ENCODE data around the gene PIEZO1. TPM values are rescaled to one million over a fixed set of nuclear protein-coding genes. Genes with fewer than 3 reads are reported as not detected.

The PIEZO1 gene
- total and polyA plus RNA-seq, 10 of the 15 experiments (the other 5 are each of a cell fraction or from before 2014, with no cell fraction given), result 1.3 to 169 (median 33.4) TPM

DNA sequence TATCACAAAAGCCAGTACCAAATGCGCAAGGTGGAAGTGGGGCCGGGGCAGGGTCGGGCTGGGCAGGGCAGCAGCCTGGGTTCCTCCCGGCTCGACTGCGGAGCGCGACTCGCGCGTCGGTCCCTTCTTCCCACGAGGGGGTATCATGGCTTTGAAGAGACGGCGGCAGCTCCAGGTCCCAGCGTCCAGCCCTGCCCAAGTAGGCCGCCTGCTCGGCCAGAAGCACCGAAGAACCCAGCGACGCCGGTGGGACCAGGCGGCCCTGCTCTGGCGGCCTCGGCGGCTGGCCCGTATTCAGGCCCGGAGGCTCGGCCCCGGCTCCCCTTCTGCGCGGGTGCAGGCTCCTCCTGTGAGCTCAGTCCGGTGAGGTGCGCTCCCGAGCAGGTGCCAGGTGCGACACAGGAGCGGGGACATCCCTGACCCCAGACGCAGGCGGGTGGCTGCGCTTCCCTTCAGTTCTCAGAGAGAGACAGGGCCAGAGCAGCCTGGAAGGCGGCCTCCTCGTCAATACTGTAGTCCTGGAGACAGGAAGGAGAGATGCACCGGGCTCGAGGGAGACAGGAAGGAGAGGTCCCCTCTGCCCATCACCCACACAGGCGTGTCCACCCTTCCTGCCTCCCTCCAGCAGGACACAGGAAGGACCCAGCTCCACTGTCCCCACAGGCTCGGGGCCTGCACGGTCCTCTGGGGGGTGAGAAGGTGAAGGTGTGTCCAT, 87.7 kb downstream of the PIEZO1 start:
- no TSS peak for BruUV-seq (replicated peaks)
- SMC1A ChIA-PET (ENCODE audit: uncharacterized antibody, unreplicated experiment), result no interaction called here
- no peak for DNase-seq (ENCODE audit: low read depth, low spot score)
- FAIRE-seq, result no peak
- Histone ChIP-seq H3K4me2 (ENCODE audit: control insufficient read depth, insufficient read depth) (no peak overlapping the region), H3K36me3 (ENCODE audit: control insufficient read depth in 2 of 2, insufficient read depth in 2 of 2, low read length in 1 of 2) (peaks cover 0 to 7% of the 10 kb centered on the region in 2 experiments; a peak in 2 of 4 replicates), H3K9me3 (replicated peaks; ENCODE audit: control insufficient read depth, insufficient read depth, low read length) (no peaks in the 10 kb centered on the region), H3K4me3 (no peak overlapping the region), H3K27me3 (replicated peaks in 1 of 2; ENCODE audit: control insufficient read depth in 2 of 2, insufficient read depth in 2 of 2, low read length in 1 of 2) (no peaks in the 10 kb centered on the region), H4K20me1 (ENCODE audit: control insufficient read depth, insufficient read depth) (no peaks in the 10 kb centered on the region), H2AFZ (ENCODE audit: control insufficient read depth, low read depth, low read length) (no peak overlapping the region), H3K27ac (ENCODE audit: control insufficient read depth, insufficient read depth) (no peak overlapping the region), H3K79me2 (ENCODE audit: control insufficient read depth, insufficient read depth, low read length) (peaks cover 14% of the 10 kb centered on the region), H3K4me1 (ENCODE audit: control insufficient read depth, insufficient read depth, low read length) (peaks cover 29% of the 10 kb centered on the region), H3K9ac (ENCODE audit: control insufficient read depth, insufficient read depth, low read length) (no peak overlapping the region)
- RAD21 ChIA-PET (ENCODE audit: unreplicated experiment), result no interaction called here
- ATAC-seq, result no peak
- POLR2A ChIA-PET, result interaction anchor here (0.6 kb wide), 1 partner anchor 10 kb away, joined by 4 read pairs; no protein-coding TSS in a partner anchor
- CTCF ChIA-PET, result interaction anchor here (0.6 to 1.3 kb wide), 2 partner anchors 15 to 47 kb away, joined by 3 read pairs; no protein-coding TSS in a partner anchor
- intact Hi-C loops (cut with micrococcal nuclease; ENCODE audit: unreplicated experiment) (no loop called here), in situ Hi-C loops (cut with MboI) (no loop called here)
- 95% methylated on average over 45 of the region's 47 CpGs for WGBS (ENCODE audit: insufficient coverage, insufficient replicate concordance, low lambda C conversion rate, missing lambda C conversion rate)
- TF ChIP-seq SP1 (IDR thresholded peaks at IDR 0.05; ENCODE audit: low read depth, low read length) (no peak), ATF7 (IDR thresholded peaks at IDR 0.05; ENCODE audit: low read depth) (no peak), JUNB (IDR thresholded peaks at IDR 0.05) (no peak), POU2F2 (IDR thresholded peaks at IDR 0.05; ENCODE audit: borderline replicate concordance, low read depth, low read length) (no peak), CBX3 (IDR thresholded peaks at IDR 0.05; ENCODE audit: borderline replicate concordance, low read depth) (no peak)
- TF ChIP-seq, protein P1, sequence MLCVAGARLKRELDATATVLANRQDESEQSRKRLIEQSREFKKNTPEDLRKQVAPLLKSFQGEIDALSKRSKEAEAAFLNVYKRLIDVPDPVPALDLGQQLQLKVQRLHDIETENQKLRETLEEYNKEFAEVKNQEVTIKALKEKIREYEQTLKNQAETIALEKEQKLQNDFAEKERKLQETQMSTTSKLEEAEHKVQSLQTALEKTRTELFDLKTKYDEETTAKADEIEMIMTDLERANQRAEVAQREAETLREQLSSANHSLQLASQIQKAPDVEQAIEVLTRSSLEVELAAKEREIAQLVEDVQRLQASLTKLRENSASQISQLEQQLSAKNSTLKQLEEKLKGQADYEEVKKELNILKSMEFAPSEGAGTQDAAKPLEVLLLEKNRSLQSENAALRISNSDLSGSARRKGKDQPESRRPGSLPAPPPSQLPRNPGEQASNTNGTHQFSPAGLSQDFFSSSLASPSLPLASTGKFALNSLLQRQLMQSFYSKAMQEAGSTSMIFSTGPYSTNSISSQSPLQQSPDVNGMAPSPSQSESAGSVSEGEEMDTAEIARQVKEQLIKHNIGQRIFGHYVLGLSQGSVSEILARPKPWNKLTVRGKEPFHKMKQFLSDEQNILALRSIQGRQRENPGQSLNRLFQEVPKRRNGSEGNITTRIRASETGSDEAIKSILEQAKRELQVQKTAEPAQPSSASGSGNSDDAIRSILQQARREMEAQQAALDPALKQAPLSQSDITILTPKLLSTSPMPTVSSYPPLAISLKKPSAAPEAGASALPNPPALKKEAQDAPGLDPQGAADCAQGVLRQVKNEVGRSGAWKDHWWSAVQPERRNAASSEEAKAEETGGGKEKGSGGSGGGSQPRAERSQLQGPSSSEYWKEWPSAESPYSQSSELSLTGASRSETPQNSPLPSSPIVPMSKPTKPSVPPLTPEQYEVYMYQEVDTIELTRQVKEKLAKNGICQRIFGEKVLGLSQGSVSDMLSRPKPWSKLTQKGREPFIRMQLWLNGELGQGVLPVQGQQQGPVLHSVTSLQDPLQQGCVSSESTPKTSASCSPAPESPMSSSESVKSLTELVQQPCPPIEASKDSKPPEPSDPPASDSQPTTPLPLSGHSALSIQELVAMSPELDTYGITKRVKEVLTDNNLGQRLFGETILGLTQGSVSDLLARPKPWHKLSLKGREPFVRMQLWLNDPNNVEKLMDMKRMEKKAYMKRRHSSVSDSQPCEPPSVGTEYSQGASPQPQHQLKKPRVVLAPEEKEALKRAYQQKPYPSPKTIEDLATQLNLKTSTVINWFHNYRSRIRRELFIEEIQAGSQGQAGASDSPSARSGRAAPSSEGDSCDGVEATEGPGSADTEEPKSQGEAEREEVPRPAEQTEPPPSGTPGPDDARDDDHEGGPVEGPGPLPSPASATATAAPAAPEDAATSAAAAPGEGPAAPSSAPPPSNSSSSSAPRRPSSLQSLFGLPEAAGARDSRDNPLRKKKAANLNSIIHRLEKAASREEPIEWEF (IDR thresholded peaks at IDR 0.05; ENCODE audit: insufficient replicate concordance, low read depth, low read length), result no peak
- TF ChIP-seq, protein P2, sequence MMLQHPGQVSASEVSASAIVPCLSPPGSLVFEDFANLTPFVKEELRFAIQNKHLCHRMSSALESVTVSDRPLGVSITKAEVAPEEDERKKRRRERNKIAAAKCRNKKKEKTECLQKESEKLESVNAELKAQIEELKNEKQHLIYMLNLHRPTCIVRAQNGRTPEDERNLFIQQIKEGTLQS (IDR thresholded peaks at IDR 0.05; ENCODE audit: borderline replicate concordance, extremely low read depth, low read depth, low read length), result no peak
- TF ChIP-seq, protein P3, sequence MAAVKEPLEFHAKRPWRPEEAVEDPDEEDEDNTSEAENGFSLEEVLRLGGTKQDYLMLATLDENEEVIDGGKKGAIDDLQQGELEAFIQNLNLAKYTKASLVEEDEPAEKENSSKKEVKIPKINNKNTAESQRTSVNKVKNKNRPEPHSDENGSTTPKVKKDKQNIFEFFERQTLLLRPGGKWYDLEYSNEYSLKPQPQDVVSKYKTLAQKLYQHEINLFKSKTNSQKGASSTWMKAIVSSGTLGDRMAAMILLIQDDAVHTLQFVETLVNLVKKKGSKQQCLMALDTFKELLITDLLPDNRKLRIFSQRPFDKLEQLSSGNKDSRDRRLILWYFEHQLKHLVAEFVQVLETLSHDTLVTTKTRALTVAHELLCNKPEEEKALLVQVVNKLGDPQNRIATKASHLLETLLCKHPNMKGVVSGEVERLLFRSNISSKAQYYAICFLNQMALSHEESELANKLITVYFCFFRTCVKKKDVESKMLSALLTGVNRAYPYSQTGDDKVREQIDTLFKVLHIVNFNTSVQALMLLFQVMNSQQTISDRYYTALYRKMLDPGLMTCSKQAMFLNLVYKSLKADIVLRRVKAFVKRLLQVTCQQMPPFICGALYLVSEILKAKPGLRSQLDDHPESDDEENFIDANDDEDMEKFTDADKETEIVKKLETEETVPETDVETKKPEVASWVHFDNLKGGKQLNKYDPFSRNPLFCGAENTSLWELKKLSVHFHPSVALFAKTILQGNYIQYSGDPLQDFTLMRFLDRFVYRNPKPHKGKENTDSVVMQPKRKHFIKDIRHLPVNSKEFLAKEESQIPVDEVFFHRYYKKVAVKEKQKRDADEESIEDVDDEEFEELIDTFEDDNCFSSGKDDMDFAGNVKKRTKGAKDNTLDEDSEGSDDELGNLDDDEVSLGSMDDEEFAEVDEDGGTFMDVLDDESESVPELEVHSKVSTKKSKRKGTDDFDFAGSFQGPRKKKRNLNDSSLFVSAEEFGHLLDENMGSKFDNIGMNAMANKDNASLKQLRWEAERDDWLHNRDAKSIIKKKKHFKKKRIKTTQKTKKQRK (IDR thresholded peaks at IDR 0.05; ENCODE audit: low read depth, low read length), result no peak
- TF ChIP-seq, protein P4, sequence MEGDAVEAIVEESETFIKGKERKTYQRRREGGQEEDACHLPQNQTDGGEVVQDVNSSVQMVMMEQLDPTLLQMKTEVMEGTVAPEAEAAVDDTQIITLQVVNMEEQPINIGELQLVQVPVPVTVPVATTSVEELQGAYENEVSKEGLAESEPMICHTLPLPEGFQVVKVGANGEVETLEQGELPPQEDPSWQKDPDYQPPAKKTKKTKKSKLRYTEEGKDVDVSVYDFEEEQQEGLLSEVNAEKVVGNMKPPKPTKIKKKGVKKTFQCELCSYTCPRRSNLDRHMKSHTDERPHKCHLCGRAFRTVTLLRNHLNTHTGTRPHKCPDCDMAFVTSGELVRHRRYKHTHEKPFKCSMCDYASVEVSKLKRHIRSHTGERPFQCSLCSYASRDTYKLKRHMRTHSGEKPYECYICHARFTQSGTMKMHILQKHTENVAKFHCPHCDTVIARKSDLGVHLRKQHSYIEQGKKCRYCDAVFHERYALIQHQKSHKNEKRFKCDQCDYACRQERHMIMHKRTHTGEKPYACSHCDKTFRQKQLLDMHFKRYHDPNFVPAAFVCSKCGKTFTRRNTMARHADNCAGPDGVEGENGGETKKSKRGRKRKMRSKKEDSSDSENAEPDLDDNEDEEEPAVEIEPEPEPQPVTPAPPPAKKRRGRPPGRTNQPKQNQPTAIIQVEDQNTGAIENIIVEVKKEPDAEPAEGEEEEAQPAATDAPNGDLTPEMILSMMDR (IDR thresholded peaks at IDR 0.05 in 2 of 3, conservative IDR thresholded peaks at IDR 0.05 in 1 of 3; ENCODE audit: control insufficient read depth in 2 of 3, extremely low read depth in 1 of 3, insufficient read depth in 1 of 3, low read depth in 3 of 3, low read length in 3 of 3), result no peak

Data from GM12878 (cell line).